GM18867 (cell line): ENCODE data around the gene PDXP.
"Not testable (repeated sequence)": the region's sequence is repeated elsewhere in the genome, so short reads cannot be mapped to it uniquely, and the experiment has no call there.

Experiments used
- ATAC-seq: cut with Tn5 transposase; IDR thresholded peaks from one replicate; pipeline ENCODE4 v1.9.1; 2021; ENCODE audit warnings: mild to moderate bottlenecking, moderate library complexity; ENCODE audit not compliant: unreplicated experiment

PDXP gene

GRCh38 chr22:37696260-37696656 lies 37.7 kb downstream of the PDXP start:
- ATAC-seq = not testable (repeated sequence)

GRCh38 chr22:37696657-37697537 lies 38.4 kb downstream of the PDXP start, which contains the start of gene TRIOBP:
Gene TRIOBP (plus strand): TSS chr22:37697048. CDS start chr22:37701366, 4,318 bp downstream.
- ATAC-seq = no peak

- ATAC-seq = no peak
Measured at GRCh38 chr22:37697538-37697835, 39.0 kb downstream of the PDXP start.

GRCh38 chr22:37701141-37701786 lies 42.7 kb downstream of the PDXP start:
- no peak for ATAC-seq

GRCh38 chr22:37703906-37704305 lies 45.4 kb downstream of the PDXP start:
- ATAC-seq = no peak

GRCh38 chr22:37704645-37705044 lies 46.1 kb downstream of the PDXP start:
- no peak for ATAC-seq

GRCh38 chr22:37705205-37705604 lies 46.7 kb downstream of the PDXP start:
- no peak for ATAC-seq

GRCh38 chr22:37708580-37709444 lies 50.3 kb downstream of the PDXP start:
- no peak for ATAC-seq

- no peak for ATAC-seq
Measured at GRCh38 chr22:37709445-37709765, 50.9 kb downstream of the PDXP start.

GRCh38 chr22:37710675-37711074 lies 52.2 kb downstream of the PDXP start:
- ATAC-seq = no peak

- no peak for ATAC-seq
Measured at GRCh38 chr22:37711490-37711889, 53.0 kb downstream of the PDXP start.

- ATAC-seq = no peak
Measured at GRCh38 chr22:37713761-37714160, 55.2 kb downstream of the PDXP start.

GRCh38 chr22:37714634-37715033 lies 56.1 kb downstream of the PDXP start:
- no peak for ATAC-seq

- ATAC-seq = no peak
Measured at GRCh38 chr22:37715760-37716159, 57.2 kb downstream of the PDXP start.
